ENCODE data around the gene RPL39L.
"Not testable (repeated sequence)": the region's sequence is repeated elsewhere in the genome, so short reads cannot be mapped to it uniquely, and the experiment has no call there.

Gene RPL39L

GRCh38 chr3:187139126-187139894 lies at the start of gene RPL39L:
TSS of gene RPL39L (minus strand) at chr3:187139496. CDS start at chr3:187121300, 18,196 bp downstream.
- peak; percentile 66 to 91 for DNase-seq (ENCODE audit: extremely low read depth in 1 of 2, low read depth in 1 of 2)

GRCh38 chr3:187188931-187189330 lies 49.6 kb upstream of the RPL39L start:
- no peak for DNase-seq (ENCODE audit: extremely low read depth in 1 of 2, low read depth in 1 of 2)

- no peak for DNase-seq (ENCODE audit: extremely low read depth in 1 of 2, low read depth in 1 of 2)
Measured at GRCh38 chr3:187186801-187187421, 47.6 kb upstream of the RPL39L start.

GRCh38 chr3:187186375-187186774 lies 47.1 kb upstream of the RPL39L start:
- DNase-seq (ENCODE audit: extremely low read depth in 1 of 2, low read depth in 1 of 2): no peak

- DNase-seq (ENCODE audit: extremely low read depth in 1 of 2, low read depth in 1 of 2): no peak
Measured at GRCh38 chr3:187185759-187186158, 46.5 kb upstream of the RPL39L start.

- no peak for DNase-seq (ENCODE audit: extremely low read depth in 1 of 2, low read depth in 1 of 2)
Measured at GRCh38 chr3:187183903-187184302, 44.6 kb upstream of the RPL39L start.

GRCh38 chr3:187183210-187183862 lies 44.0 kb upstream of the RPL39L start:
- no peak for DNase-seq (ENCODE audit: extremely low read depth in 1 of 2, low read depth in 1 of 2)

GRCh38 chr3:187181454-187182170 lies 42.3 kb upstream of the RPL39L start:
- no peak for DNase-seq (ENCODE audit: extremely low read depth in 1 of 2, low read depth in 1 of 2)

- no peak for DNase-seq (ENCODE audit: extremely low read depth in 1 of 2, low read depth in 1 of 2)
Measured at GRCh38 chr3:187172929-187173328, 33.6 kb upstream of the RPL39L start.

GRCh38 chr3:187170911-187171310 lies 31.6 kb upstream of the RPL39L start:
- not testable (repeated sequence) for DNase-seq (ENCODE audit: extremely low read depth in 1 of 2, low read depth in 1 of 2)

- DNase-seq (ENCODE audit: extremely low read depth in 1 of 2, low read depth in 1 of 2): no peak
Measured at GRCh38 chr3:187169231-187169960, 30.1 kb upstream of the RPL39L start.

- no peak for DNase-seq (ENCODE audit: extremely low read depth in 1 of 2, low read depth in 1 of 2)
Measured at GRCh38 chr3:187167777-187168176, 28.5 kb upstream of the RPL39L start.

- DNase-seq (ENCODE audit: extremely low read depth in 1 of 2, low read depth in 1 of 2): no peak
Measured at GRCh38 chr3:187166750-187167149, 27.5 kb upstream of the RPL39L start.

- no peak for DNase-seq (ENCODE audit: extremely low read depth in 1 of 2, low read depth in 1 of 2)
Measured at GRCh38 chr3:187165144-187165543, 25.8 kb upstream of the RPL39L start.

GRCh38 chr3:187162265-187162953 lies 23.1 kb upstream of the RPL39L start:
- DNase-seq (ENCODE audit: extremely low read depth in 1 of 2, low read depth in 1 of 2): no peak

- no peak for DNase-seq (ENCODE audit: extremely low read depth in 1 of 2, low read depth in 1 of 2)
Measured at GRCh38 chr3:187161556-187161955, 22.3 kb upstream of the RPL39L start.

- peak in 1 of 2 donors; percentile 48 for DNase-seq (ENCODE audit: extremely low read depth in 1 of 2, low read depth in 1 of 2)
Measured at GRCh38 chr3:187150599-187150998, 11.3 kb upstream of the RPL39L start.

- no peak for DNase-seq (ENCODE audit: extremely low read depth in 1 of 2, low read depth in 1 of 2)
Measured at GRCh38 chr3:187150186-187150585, 10.9 kb upstream of the RPL39L start.

- no peak for DNase-seq (ENCODE audit: extremely low read depth in 1 of 2, low read depth in 1 of 2)
Measured at GRCh38 chr3:187146389-187146788, 7.1 kb upstream of the RPL39L start.
